Omental fat pad (tissue), 4 donors: ENCODE measurements around the gene EIF3L. TPM values are rescaled to one million over a fixed set of nuclear protein-coding genes. Genes with fewer than 3 reads are reported as not detected.

ENCODE experiments used
- ATAC-seq: fragments of 150-250 bp; one replicate; pipeline ENCODE4 v1.9.1; 2016; ENCODE audit warnings: mild to moderate bottlenecking, moderate library complexity; ENCODE audit not compliant: low FRiP score
- DNase-seq: peaks from one replicate; pipeline ENCODE4 v3.0.0-alpha.2; 2019; ENCODE audit warnings: low spot score
- total RNA-seq, 4 donors: library from RNA; depleted of rRNA; stranded (reverse); fragments of >200 nt; gene quantifications; one replicate each; pipeline ENCODE4 v1.1.0, GENCODE V29; 2016
- TF ChIP-seq, protein P1 (sequence below), 3 donors: fragments of 450-650 bp; IDR thresholded peaks; one replicate each; pipeline ENCODE4 v1.5.1; 2016 to 2017; ENCODE audit warnings: antibody characterized with exemption in 3 of 3, mild to moderate bottlenecking in 3 of 3, moderate library complexity in 2 of 3

Gene EIF3L
- total RNA-seq, 4 donors from 2014 or later = 303 to 410 (median 328) TPM

DNA sequence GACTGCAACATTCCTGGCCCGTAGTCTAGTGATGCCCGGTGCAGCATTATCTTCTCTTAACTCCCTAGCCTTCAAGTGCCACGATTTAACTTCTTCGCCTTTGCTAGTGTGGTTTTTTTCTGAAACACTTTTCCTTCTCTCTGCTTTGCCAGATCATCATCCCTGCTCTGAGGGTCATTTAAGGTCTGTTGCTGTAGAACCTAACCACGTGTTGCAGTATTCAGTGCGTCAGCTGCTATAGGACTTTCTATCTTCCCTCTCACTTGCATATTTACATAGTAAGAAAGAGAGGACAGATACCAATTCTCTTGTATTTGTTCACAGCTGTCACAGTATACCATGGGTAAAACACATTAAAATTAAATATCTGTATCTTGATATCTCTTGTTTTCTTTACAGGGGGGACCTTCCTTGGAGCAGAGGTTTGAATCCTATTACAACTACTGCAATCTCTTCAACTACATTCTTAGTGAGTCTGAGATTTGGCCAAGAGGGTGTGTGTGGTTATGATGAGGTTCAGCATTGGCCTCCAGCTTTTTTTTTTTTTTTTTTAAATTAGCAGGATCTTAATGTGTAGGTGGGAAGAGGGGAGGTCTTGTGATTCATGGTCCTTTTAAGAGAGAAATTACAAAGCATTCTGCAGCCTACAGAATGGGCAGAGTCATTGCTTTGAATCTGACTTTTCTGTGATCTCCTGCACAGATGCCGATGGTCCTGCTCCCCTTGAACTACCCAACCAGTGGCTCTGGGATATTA, 13.5 kb downstream of the EIF3L start:
- ATAC-seq = peak; percentile 25
- TF ChIP-seq, protein P1, sequence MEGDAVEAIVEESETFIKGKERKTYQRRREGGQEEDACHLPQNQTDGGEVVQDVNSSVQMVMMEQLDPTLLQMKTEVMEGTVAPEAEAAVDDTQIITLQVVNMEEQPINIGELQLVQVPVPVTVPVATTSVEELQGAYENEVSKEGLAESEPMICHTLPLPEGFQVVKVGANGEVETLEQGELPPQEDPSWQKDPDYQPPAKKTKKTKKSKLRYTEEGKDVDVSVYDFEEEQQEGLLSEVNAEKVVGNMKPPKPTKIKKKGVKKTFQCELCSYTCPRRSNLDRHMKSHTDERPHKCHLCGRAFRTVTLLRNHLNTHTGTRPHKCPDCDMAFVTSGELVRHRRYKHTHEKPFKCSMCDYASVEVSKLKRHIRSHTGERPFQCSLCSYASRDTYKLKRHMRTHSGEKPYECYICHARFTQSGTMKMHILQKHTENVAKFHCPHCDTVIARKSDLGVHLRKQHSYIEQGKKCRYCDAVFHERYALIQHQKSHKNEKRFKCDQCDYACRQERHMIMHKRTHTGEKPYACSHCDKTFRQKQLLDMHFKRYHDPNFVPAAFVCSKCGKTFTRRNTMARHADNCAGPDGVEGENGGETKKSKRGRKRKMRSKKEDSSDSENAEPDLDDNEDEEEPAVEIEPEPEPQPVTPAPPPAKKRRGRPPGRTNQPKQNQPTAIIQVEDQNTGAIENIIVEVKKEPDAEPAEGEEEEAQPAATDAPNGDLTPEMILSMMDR (IDR thresholded peaks at IDR 0.05) = no peak
- DNase-seq = no peak

DNA sequence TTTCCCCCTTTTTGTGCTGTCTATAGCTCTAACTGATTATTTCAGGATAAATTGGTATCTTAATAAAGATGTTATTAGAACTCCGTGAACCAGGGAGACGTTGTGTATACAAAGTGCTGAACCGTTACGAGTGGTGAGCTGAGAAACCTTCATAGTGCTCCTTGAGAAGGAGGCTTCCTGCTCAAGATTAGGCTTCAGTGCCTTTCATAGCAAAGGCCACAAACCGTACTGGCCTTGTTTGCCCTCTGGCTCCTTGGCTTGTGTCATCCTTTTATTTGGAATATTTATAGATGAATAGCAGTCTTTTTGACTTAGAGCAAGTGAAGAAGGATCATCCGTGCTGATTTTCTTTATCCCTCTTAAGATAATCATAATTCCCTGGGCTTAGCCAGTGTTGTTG, 16.3 kb downstream of the EIF3L start:
- no peak for DNase-seq

DNA sequence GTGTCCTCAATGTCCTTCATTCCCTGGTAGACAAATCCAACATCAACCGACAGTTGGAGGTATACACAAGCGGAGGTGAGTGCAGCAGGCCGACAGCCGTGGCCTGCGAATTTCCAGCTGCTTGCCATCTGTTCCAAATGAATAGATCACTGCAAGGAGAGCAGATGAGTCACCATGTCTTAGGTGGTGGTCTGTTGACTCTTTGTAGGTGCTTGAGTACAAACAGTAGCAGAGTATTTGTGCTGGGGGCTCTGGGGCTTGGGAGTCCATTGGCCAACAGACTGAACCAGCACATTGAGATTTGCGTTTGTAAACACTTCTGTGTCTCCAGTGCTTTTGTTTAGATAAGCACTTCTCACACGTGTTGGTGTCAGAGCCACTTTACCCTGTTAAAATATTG, 21.1 kb downstream of the EIF3L start:
- ATAC-seq = no peak

More for the DNA sequence above, 16.3 kb downstream of the EIF3L start:
- TF ChIP-seq, protein P1 (IDR thresholded peaks at IDR 0.05) = no peak
- ATAC-seq = no peak

DNA sequence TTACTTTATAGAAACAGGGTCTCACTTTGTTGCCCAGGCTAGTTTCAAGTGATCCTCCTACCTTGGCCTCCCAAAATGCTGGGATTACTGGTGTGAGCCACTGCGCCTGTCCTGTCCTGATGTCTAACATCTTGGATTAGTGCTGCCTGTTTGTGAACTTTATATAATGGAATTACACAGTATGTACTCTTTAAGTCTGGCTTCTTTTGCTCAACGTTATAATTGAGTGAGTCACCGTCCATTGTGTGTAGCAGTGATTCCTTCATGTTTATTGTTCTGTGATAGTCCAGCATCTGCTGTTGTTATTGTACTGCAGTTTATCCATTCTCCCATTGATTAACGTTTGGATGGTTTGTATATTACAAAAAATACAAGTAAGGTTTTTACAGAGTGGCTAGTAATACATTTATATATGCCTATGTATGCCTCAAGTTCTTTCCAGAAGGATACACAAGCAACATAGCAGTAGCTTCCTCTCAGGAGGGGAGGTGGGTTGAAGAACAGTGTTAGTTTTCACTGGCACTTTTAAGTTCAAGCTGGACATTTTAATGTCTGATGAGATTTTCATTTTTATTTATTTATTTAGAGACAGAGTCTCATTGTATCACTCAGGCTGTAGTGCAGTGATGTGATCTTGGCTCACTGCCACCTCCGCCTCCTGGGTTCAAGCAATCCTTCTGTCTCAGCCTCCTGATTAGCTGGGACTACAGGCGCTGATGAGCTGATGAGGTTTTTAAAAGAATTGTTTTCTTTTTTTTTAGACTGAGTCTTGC, 31.6 kb downstream of the EIF3L start:
- TF ChIP-seq, protein P1 (IDR thresholded peaks at IDR 0.05) = no peak
- DNase-seq = no peak
- ATAC-seq = no peak

More for the DNA sequence above, 21.1 kb downstream of the EIF3L start:
- DNase-seq = no peak
- TF ChIP-seq, protein P1 (IDR thresholded peaks at IDR 0.05) = no peak

DNA sequence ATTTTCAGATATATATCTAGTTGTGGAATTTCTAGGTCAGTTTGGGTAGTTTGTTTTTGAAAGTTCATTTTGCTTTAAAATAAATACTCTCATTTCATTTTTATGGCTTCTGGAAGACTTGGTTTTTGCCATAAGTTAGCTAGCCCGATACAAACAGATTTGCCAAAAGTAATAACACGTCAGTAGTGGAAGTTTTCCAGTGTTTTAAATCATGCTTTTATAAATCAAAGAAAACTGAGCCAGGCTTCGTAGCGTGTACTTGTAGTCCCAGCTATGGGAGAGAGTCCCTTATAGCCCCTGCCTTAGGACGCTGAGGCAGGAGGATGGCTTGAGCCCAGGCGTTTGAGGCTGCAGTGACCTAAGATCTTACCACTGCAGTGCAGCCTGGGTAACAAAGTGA, 35.2 kb downstream of the EIF3L start:
- DNase-seq (no peak), ATAC-seq (no peak)
- TF ChIP-seq, protein P1 (IDR thresholded peaks at IDR 0.05) = no peak

DNA sequence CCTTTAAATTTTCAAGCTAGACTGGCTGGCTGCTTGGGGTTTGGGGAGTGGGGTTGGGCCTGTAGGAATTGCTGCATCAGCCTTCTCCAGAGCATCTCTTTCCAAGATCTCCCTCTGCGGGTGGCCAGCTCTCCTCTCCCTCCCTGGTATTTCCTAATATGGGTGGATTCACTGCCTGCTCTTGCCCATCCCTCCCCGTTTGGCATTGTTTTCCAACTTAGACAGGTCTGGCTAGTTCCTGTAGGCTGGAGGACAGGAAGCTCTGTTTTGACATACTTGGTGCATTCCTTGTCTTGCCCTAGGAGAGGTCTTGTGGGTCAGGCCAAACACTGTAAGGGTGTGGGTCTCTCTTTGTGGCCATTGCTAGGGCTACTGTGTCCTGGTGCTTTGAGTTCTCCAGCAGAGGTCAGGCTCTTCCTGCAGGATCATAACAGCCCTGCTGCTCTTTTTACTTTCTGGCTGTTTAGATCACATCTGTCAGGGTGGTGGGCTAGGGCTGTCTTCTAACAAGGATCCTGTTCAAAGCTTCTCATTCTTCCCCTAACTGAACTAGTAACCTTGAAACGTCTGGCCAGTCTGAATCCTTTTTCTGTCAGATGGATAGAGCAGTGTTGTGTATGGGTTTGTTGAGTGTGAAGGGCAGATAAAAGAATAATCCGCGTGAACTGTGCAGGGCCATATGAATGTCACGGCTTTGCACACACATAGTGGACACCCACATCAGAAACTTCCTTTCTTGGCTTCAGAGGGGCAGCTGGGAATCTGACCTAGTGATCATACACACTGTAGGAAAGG, 38.6 kb downstream of the EIF3L start:
- ATAC-seq = peak; percentile 81
- DNase-seq = no peak
- TF ChIP-seq, protein P1 (IDR thresholded peaks at IDR 0.05) = peak in 1 of 3 donors; percentile 25
